Spleen (tissue), 7 donors: ENCODE results near the gene DNAH11.

ENCODE experiments used
- POLR2A ChIP-seq, 3 donors: fragments of 450-650 bp; IDR thresholded peaks; one replicate each; pipeline ENCODE4 v1.5.1; 2017; ENCODE audit warnings: antibody characterized with exemption in 3 of 3, mild to moderate bottlenecking in 1 of 3
- POLR2AphosphoS5 ChIP-seq, 3 donors: sonication (generic); formaldehyde crosslinking; IDR thresholded peaks; one replicate each; pipeline ENCODE4 v1.5.1; 2017; ENCODE audit warnings: antibody characterized with exemption in 3 of 3
- TF ChIP-seq, protein P1 (sequence below), 11 experiments: fragments of 200-600 bp in 7 of 11; fragments of 450-650 bp in 4 of 11; sonication (generic) in 4 of 11; IDR thresholded peaks in 8 of 11; conservative IDR thresholded peaks in 3 of 11; 1 replicate in 7 of 11; 2 replicates in 4 of 11; pipeline versions ENCODE4 v1.4.0 to v1.8.0; 2016 to 2021; ENCODE audit warnings: antibody characterized with exemption in 11 of 11, inconsistent platforms in 4 of 11, mild to moderate bottlenecking in 1 of 11
- donor health status: DM: no; HTN: no; CAD: no; lungs with moderate emphysema.
- donor health status: DM: no; HTN: no; CAD: no.
- donor health status: DM: no; HTN: no; CAD: no.

DNA sequence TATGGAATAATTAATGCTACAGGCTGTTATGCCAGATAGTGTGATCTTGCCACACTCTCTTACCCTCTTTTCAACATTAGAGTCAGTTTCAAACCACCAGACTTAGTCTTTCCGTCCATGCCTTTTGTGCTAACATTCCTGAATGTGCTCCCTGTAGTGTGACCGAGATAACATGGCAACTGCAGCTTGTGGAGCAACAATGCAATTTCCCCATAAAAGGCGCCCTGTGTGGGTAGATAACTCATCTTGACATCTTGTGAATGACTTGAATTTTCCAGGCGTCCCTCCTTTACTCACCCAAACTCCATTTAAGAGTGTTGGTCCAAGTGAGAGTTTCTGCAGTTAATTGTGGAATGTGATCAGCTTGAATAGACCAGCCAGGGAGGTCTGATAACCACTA is 99.6 kb downstream of the DNAH11 start:
- TF ChIP-seq, protein P1, sequence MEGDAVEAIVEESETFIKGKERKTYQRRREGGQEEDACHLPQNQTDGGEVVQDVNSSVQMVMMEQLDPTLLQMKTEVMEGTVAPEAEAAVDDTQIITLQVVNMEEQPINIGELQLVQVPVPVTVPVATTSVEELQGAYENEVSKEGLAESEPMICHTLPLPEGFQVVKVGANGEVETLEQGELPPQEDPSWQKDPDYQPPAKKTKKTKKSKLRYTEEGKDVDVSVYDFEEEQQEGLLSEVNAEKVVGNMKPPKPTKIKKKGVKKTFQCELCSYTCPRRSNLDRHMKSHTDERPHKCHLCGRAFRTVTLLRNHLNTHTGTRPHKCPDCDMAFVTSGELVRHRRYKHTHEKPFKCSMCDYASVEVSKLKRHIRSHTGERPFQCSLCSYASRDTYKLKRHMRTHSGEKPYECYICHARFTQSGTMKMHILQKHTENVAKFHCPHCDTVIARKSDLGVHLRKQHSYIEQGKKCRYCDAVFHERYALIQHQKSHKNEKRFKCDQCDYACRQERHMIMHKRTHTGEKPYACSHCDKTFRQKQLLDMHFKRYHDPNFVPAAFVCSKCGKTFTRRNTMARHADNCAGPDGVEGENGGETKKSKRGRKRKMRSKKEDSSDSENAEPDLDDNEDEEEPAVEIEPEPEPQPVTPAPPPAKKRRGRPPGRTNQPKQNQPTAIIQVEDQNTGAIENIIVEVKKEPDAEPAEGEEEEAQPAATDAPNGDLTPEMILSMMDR (IDR thresholded peaks at IDR 0.05 in 8 of 11, conservative IDR thresholded peaks at IDR 0.05 in 3 of 11): no peak
- TF ChIP-seq POLR2A (IDR thresholded peaks at IDR 0.05) (no peak), POLR2AphosphoS5 (IDR thresholded peaks at IDR 0.05) (no peak)
